HepG2 (cell line): ENCODE results near the gene PSMA7. TPM values are rescaled to one million over a fixed set of nuclear protein-coding genes. Genes with fewer than 3 reads are reported as not detected.
A peak's percentile ranks its signal among the peaks of the same experiment; 100 is the strongest.

ENCODE experiments used
- AGO2 ChIP-seq: fragments of 200-400 bp; formaldehyde crosslinking; optimal IDR thresholded peaks from 2 replicates; pipeline ENCODE3; 2017; ENCODE audit warnings: mild to moderate bottlenecking, low read depth, low read length, moderate library complexity
- ARID2 ChIP-seq: sonication (generic); formaldehyde crosslinking; IDR thresholded peaks from 2 replicates; pipeline ENCODE4 v1.8.1; 2022; ENCODE audit warnings: mild to moderate bottlenecking, missing genetic modification reagents, borderline replicate concordance
- CBX2 ChIP-seq, 2 experiments: fragments of 200-600 bp in 1 of 2; sonication (generic); formaldehyde crosslinking in 1 of 2; IDR thresholded peaks; 2 replicates each; pipeline versions ENCODE4 v1.7.0 to v1.8.1; 2018 to 2022; ENCODE audit warnings: low read depth in 2 of 2, low read length in 1 of 2, mild to moderate bottlenecking in 1 of 2, missing genetic modification reagents in 1 of 2
- KDM5A ChIP-seq: fragments of 200-600 bp; sonication (generic); IDR thresholded peaks from 2 replicates; pipeline ENCODE4 v1.7.0; 2018; ENCODE audit warnings: antibody characterized with exemption, mild to moderate bottlenecking, low read length, borderline replicate concordance
- KLF12 ChIP-seq: sonication (generic); formaldehyde crosslinking; IDR thresholded peaks from 2 replicates; pipeline ENCODE4 v1.4.0; 2020; ENCODE audit warnings: missing genetic modification reagents, borderline replicate concordance
- MEIS1 ChIP-seq: sonication (generic); formaldehyde crosslinking; IDR thresholded peaks from 2 replicates; pipeline ENCODE4 v1.9.0; 2021; ENCODE audit warnings: mild to moderate bottlenecking, missing genetic modification reagents, moderate library complexity, borderline replicate concordance
- RAD21 ChIP-seq: fragments of 450-650 bp; formaldehyde crosslinking; IDR thresholded peaks from 2 replicates; pipeline ENCODE4 v1.5.0; 2020; ENCODE audit warnings: mild to moderate bottlenecking
- RBM39 ChIP-seq: fragments of 200-400 bp; formaldehyde crosslinking; IDR thresholded peaks from one replicate; pipeline ENCODE4 v1.6.1; 2018; ENCODE audit warnings: antibody characterized with exemption, mild to moderate bottlenecking, low read depth, low read length; ENCODE audit not compliant: poor library complexity, severe bottlenecking
- RXRA ChIP-seq: sonication (generic); formaldehyde crosslinking; IDR thresholded peaks from 2 replicates; pipeline ENCODE4 v1.5.1; 2020; ENCODE audit warnings: missing genetic modification reagents
- SYNCRIP ChIP-seq: fragments of 200-400 bp; formaldehyde crosslinking; IDR thresholded peaks from 2 replicates; pipeline ENCODE4 v1.6.1; 2018; ENCODE audit warnings: mild to moderate bottlenecking, low read depth, low read length; ENCODE audit not compliant: insufficient read depth
- TAF1 ChIP-seq: sonication (generic); formaldehyde crosslinking; IDR thresholded peaks from 2 replicates; pipeline ENCODE4 v1.4.0; 2020; ENCODE audit warnings: missing genetic modification reagents
- ZFX ChIP-seq: sonication (generic); formaldehyde crosslinking; IDR thresholded peaks from 2 replicates; pipeline ENCODE4 v1.4.0; 2020; ENCODE audit warnings: mild to moderate bottlenecking, low read depth, missing genetic modification reagents, moderate library complexity
- ZNF788 ChIP-seq: sonication (generic); formaldehyde crosslinking; IDR thresholded peaks from 2 replicates; pipeline ENCODE4 v1.5.0; 2020; ENCODE audit warnings: mild to moderate bottlenecking, missing genetic modification reagents, borderline replicate concordance
- ZNF883 ChIP-seq: sonication (generic); formaldehyde crosslinking; IDR thresholded peaks from 2 replicates; pipeline ENCODE4 v1.5.1; 2020; ENCODE audit warnings: mild to moderate bottlenecking, missing genetic modification reagents; ENCODE audit errors: not compliant biosample characterization
- ZSCAN21 ChIP-seq: sonication (generic); formaldehyde crosslinking; IDR thresholded peaks from 2 replicates; pipeline ENCODE4 v1.8.0; 2022; ENCODE audit warnings: mild to moderate bottlenecking, missing genetic modification reagents, moderate library complexity, borderline replicate concordance
- ZZZ3 ChIP-seq: sonication (generic); formaldehyde crosslinking; IDR thresholded peaks from 2 replicates; pipeline ENCODE4 v1.4.0; 2020; ENCODE audit warnings: missing genetic modification reagents, mild to moderate bottlenecking, borderline replicate concordance
- polyA plus RNA-seq, 8 experiments: library from polyadenylated mRNA; depleted of rRNA in 3 of 8; stranded (reverse) in 7 of 8; unstranded in 1 of 8; fragments of >200 nt; fragmentation: Illumina TruSeq in 4 of 8; extraction: Trizol in 4 of 8; gene quantifications; 2 replicates each; pipeline versions ENCODE4 v1.2.1 to v1.2.3, GENCODE V29; 2011 to 2016; ENCODE audit warnings: low read depth in 4 of 8, missing spikeins in 1 of 8, mixed read lengths in 1 of 8; ENCODE audit not compliant: insufficient read depth in 1 of 8
- total RNA-seq, 5 experiments: library from RNA; depleted of rRNA; stranded (reverse); fragments of >200 nt; fragmentation: Illumina TruSeq; extraction: Trizol; gene quantifications; 2 replicates each; pipeline ENCODE4 v1.2.3, GENCODE V29; 2016; ENCODE audit warnings: low read depth in 1 of 5
- TF ChIP-seq, protein P1 (sequence below), 2 experiments: sonication (generic) in 1 of 2; formaldehyde crosslinking in 1 of 2; IDR thresholded peaks; 2 replicates each; pipeline versions ENCODE4 v1.4.0 to v1.6.1; 2018 to 2020; ENCODE audit warnings: missing genetic modification reagents in 2 of 2, borderline replicate concordance in 1 of 2, low read depth in 1 of 2, mild to moderate bottlenecking in 1 of 2, missing biosample characterization in 1 of 2
- TF ChIP-seq, protein P2 (sequence below): sonication (generic); formaldehyde crosslinking; IDR thresholded peaks from 2 replicates; pipeline ENCODE4 v1.8.1; 2023; ENCODE audit warnings: missing genetic modification reagents, inconsistent platforms, borderline replicate concordance
- TF ChIP-seq, protein P3 (sequence below): sonication (generic); formaldehyde crosslinking; IDR thresholded peaks from 2 replicates; pipeline ENCODE4 v1.8.0; 2022; ENCODE audit warnings: low read depth, missing genetic modification reagents
- TF ChIP-seq, protein P4 (sequence below): sonication (generic); formaldehyde crosslinking; IDR thresholded peaks from 2 replicates; pipeline ENCODE4 v1.4.0; 2020; ENCODE audit warnings: mild to moderate bottlenecking, missing genetic modification reagents
- TF ChIP-seq, protein P5 (sequence below): IDR thresholded peaks from 2 replicates; pipeline ENCODE4 v1.6.1; 2016; ENCODE audit warnings: mild to moderate bottlenecking, missing biosample characterization, missing genetic modification reagents

Gene PSMA7
- total and polyA plus RNA-seq, 2 of the 13 experiments (the other 11 are each of a cell fraction or from before 2014, with no cell fraction given): 531 to 631 TPM

DNA sequence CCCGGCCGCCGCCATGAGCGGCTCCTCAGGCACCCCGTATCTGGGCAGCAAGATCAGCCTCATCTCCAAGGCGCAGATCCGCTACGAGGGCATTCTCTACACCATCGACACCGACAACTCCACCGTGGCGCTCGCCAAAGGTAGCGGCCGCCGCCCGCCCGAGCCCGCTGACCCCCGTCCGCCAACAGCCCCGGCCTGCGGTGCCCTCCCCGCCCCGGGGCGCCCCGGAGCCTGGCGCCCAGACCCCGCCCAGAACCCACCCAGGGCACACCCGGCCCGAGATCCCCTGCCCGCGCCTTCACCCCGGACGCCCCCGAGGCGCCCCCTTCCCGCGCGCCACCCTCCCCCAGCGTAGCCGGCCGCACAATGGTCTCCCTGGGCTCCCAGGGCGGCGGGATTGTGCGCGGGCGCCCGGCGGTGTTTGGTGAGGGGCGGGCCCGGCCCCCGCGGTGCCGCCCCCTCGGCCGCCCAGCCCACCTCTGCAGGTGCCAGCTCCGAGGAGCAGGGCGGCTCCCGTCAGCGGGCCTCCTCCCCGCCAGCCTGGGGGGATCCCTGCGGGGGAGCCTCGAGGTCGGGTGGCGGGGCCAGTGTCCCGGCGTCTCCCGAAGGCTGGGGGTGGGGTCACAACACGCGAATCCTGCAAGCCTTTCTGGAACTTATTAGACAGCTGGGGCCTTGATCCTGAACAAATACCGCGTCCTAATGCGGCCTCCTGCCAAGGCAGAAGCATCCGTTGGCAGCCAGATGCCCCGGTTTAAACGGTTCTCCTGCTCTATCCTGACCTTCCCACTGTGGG, 20.3 kb downstream of the PSMA7 start (continued):
- TF ChIP-seq, protein P1, sequence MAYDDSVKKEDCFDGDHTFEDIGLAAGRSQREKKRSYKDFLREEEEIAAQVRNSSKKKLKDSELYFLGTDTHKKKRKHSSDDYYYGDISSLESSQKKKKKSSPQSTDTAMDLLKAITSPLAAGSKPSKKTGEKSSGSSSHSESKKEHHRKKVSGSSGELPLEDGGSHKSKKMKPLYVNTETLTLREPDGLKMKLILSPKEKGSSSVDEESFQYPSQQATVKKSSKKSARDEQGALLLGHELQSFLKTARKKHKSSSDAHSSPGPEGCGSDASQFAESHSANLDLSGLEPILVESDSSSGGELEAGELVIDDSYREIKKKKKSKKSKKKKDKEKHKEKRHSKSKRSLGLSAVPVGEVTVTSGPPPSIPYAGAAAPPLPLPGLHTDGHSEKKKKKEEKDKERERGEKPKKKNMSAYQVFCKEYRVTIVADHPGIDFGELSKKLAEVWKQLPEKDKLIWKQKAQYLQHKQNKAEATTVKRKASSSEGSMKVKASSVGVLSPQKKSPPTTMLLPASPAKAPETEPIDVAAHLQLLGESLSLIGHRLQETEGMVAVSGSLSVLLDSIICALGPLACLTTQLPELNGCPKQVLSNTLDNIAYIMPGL (CRISPR knock-in tag; IDR thresholded peaks at IDR 0.05; ENCODE audit: borderline replicate concordance in 1 of 2, low read depth in 1 of 2): 0 out of 4 replicates have a peak, but pooled peaks of 1 of the 2 experiments have one; percentile 13
- TF ChIP-seq KLF12 (CRISPR knock-in tag) (peak; percentile 45; the same call in 1 of the 2 replicates), AGO2 (peak; percentile 88), ZZZ3 (CRISPR knock-in tag) (0 out of 2 replicates have a peak, but pooled peaks have one; percentile 16), KDM5A (peak; percentile 48; the same call in 1 of the 2 replicates), TAF1 (CRISPR knock-in tag) (peak; percentile 35), SYNCRIP (no peak), RXRA (CRISPR knock-in tag) (peak; percentile 4; the same call in 1 of the 2 replicates), ZFX (CRISPR knock-in tag) (peak; percentile 59), RAD21 (CRISPR knock-in tag) (peak; percentile 47; the same call in 1 of the 2 replicates), ZNF883 (CRISPR knock-in tag) (peak; percentile 64), MEIS1 (CRISPR knock-in tag) (no peak), CBX2 (IDR thresholded peaks at IDR 0.05; ENCODE audit: low read depth, low read length) (no peak), CBX2 (CRISPR knock-in tag; IDR thresholded peaks at IDR 0.05; ENCODE audit: low read depth) (no peak), ARID2 (CRISPR knock-in tag) (peak; percentile 79; the same call in 1 of the 2 replicates), RBM39 (peak; percentile 88), ZNF788 (CRISPR knock-in tag) (no peak), ZSCAN21 (peak; percentile 58; the same call in 1 of the 2 replicates)
- TF ChIP-seq, protein P2, sequence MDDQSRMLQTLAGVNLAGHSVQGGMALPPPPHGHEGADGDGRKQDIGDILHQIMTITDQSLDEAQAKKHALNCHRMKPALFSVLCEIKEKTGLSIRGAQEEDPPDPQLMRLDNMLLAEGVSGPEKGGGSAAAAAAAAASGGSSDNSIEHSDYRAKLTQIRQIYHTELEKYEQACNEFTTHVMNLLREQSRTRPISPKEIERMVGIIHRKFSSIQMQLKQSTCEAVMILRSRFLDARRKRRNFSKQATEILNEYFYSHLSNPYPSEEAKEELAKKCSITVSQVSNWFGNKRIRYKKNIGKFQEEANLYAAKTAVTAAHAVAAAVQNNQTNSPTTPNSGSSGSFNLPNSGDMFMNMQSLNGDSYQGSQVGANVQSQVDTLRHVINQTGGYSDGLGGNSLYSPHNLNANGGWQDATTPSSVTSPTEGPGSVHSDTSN (CRISPR knock-in tag): 0 out of 2 replicates have a peak, but pooled peaks have one; percentile 26
- TF ChIP-seq, protein P3, sequence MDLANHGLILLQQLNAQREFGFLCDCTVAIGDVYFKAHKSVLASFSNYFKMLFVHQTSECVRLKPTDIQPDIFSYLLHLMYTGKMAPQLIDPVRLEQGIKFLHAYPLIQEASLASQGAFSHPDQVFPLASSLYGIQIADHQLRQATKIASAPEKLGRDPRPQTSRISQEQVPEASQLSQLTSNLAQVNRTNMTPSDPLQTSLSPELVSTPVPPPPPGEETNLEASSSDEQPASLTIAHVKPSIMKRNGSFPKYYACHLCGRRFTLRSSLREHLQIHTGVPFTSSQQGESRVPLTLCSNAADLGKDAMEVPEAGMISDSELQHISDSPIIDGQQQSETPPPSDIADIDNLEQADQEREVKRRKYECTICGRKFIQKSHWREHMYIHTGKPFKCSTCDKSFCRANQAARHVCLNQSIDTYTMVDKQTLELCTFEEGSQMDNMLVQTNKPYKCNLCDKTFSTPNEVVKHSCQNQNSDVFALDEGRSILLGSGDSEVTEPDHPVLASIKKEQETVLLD (CRISPR knock-in tag): peak; percentile 57; the same call in 1 of the 2 replicates
- TF ChIP-seq, protein P4, sequence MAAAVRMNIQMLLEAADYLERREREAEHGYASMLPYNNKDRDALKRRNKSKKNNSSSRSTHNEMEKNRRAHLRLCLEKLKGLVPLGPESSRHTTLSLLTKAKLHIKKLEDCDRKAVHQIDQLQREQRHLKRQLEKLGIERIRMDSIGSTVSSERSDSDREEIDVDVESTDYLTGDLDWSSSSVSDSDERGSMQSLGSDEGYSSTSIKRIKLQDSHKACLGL (CRISPR knock-in tag): peak; percentile 71; the same call in 1 of the 2 replicates
- TF ChIP-seq, protein P5, sequence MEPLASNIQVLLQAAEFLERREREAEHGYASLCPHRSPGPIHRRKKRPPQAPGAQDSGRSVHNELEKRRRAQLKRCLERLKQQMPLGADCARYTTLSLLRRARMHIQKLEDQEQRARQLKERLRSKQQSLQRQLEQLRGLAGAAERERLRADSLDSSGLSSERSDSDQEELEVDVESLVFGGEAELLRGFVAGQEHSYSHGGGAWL (CRISPR knock-in tag): 0 out of 2 replicates have a peak, but pooled peaks have one; percentile 40
